Liver (tissue), 9 donors: ENCODE data around the gene SRC. TPM values are rescaled to one million over a fixed set of nuclear protein-coding genes. Genes with fewer than 3 reads are reported as not detected.

ENCODE experiments used
- DNase-seq: peaks from one replicate; pipeline ENCODE4 v3.0.0-alpha.2; 2017; ENCODE audit warnings: low spot score
- H3K27ac ChIP-seq, 2 donors: one replicate each; pipeline ENCODE4 v1.7.0; 2013; ENCODE audit warnings: inconsistent platforms in 2 of 2, low read length in 2 of 2, control low read depth in 1 of 2, low read depth in 1 of 2, mild to moderate bottlenecking in 1 of 2
- H3K27me3 ChIP-seq, 4 donors: one replicate each; pipeline versions ENCODE4 v1.6.1 to v1.7.0; 2013; ENCODE audit warnings: low read length in 3 of 4, inconsistent platforms in 1 of 4, mild to moderate bottlenecking in 1 of 4, moderate library complexity in 1 of 4; ENCODE audit not compliant: control insufficient read depth in 4 of 4, insufficient read depth in 4 of 4
- H3K36me3 ChIP-seq, 4 donors: one replicate each; pipeline versions ENCODE4 v1.6.1 to v1.7.0; 2013; ENCODE audit warnings: low read length in 3 of 4, mild to moderate bottlenecking in 3 of 4, low read depth in 1 of 4, moderate library complexity in 1 of 4; ENCODE audit not compliant: control insufficient read depth in 4 of 4, insufficient read depth in 3 of 4
- H3K4me1 ChIP-seq, 4 donors: one replicate each; pipeline versions ENCODE4 v1.6.1 to v1.7.0; 2013; ENCODE audit warnings: low read length in 3 of 4, mild to moderate bottlenecking in 3 of 4, moderate library complexity in 1 of 4; ENCODE audit not compliant: control insufficient read depth in 4 of 4, insufficient read depth in 4 of 4
- H3K4me3 ChIP-seq, 3 donors: one replicate each; pipeline versions ENCODE4 v1.6.1 to v1.7.0; 2013; ENCODE audit warnings: low read length in 3 of 3, control low read depth in 1 of 3, low read depth in 1 of 3, mild to moderate bottlenecking in 1 of 3
- H3K9ac ChIP-seq, 2 donors: one replicate each; pipeline ENCODE4 v1.7.0; 2013; ENCODE audit warnings: low read length in 2 of 2, mild to moderate bottlenecking in 2 of 2, moderate library complexity in 2 of 2, control low read depth in 1 of 2, low read depth in 1 of 2
- H3K9me3 ChIP-seq, 4 donors: one replicate each; pipeline versions ENCODE4 v1.6.1 to v1.7.0; 2013; ENCODE audit warnings: low read length in 3 of 4; ENCODE audit not compliant: control insufficient read depth in 4 of 4
- FOXA1 ChIP-seq: IDR thresholded peaks from 2 replicates; pipeline ENCODE4 v1.6.1; 2016; ENCODE audit warnings: antibody characterized with exemption
- FOXA2 ChIP-seq: IDR thresholded peaks from 2 replicates; pipeline ENCODE4 v1.6.1; 2016; ENCODE audit warnings: antibody characterized with exemption
- GABPA ChIP-seq, 2 donors: IDR thresholded peaks in 1 of 2; conservative IDR thresholded peaks in 1 of 2; 2 replicates each; pipeline ENCODE4 v1.6.1; 2016; ENCODE audit warnings: antibody characterized with exemption in 2 of 2, mild to moderate bottlenecking in 1 of 2, moderate library complexity in 1 of 2
- HNF4G ChIP-seq: IDR thresholded peaks from 2 replicates; pipeline ENCODE4 v1.6.1; 2016; ENCODE audit warnings: antibody characterized with exemption
- JUND ChIP-seq, 2 donors: IDR thresholded peaks; 2 replicates each; pipeline ENCODE4 v1.6.1; 2016; ENCODE audit warnings: antibody characterized with exemption in 2 of 2
- NR2F2 ChIP-seq: IDR thresholded peaks from 2 replicates; pipeline ENCODE4 v1.6.1; 2016; ENCODE audit warnings: antibody characterized with exemption
- RAD21 ChIP-seq, 2 donors: IDR thresholded peaks; 2 replicates each; pipeline ENCODE4 v1.6.1; 2016; ENCODE audit warnings: antibody characterized with exemption in 2 of 2, mild to moderate bottlenecking in 2 of 2
- RXRA ChIP-seq, 2 donors: IDR thresholded peaks; 2 replicates each; pipeline ENCODE4 v1.6.1; 2017 to 2018; ENCODE audit warnings: antibody characterized with exemption in 2 of 2, mild to moderate bottlenecking in 1 of 2
- SP1 ChIP-seq: IDR thresholded peaks from 2 replicates; pipeline ENCODE4 v1.6.1; 2018; ENCODE audit warnings: antibody characterized with exemption, mild to moderate bottlenecking
- TAF1 ChIP-seq: conservative IDR thresholded peaks from 2 replicates; pipeline ENCODE4 v1.6.1; 2016; ENCODE audit warnings: antibody characterized with exemption, mild to moderate bottlenecking
- YY1 ChIP-seq: IDR thresholded peaks from 2 replicates; pipeline ENCODE4 v1.6.1; 2016; ENCODE audit warnings: antibody characterized with exemption, mild to moderate bottlenecking
- WGBS: extraction: QIAGEN DNeasy Blood & Tissue Kit; methylation state at CpG from one replicate; pipeline ENCODE4 v1.1.7; 2013; 5-methylcytosine and 5-hydroxymethylcytosine counted together
- polyA plus RNA-seq, 2 donors: library from polyadenylated mRNA; stranded (reverse) in 1 of 2; unstranded in 1 of 2; fragments of 200-250 nt in 1 of 2; fragments of >200 nt in 1 of 2; fragmentation: Nextera tagmentation in 1 of 2; extraction: Ambion mirVana in 1 of 2; gene quantifications; one replicate each; pipeline versions ENCODE4 v1.2.1 to v1.2.3, GENCODE V29; 2013 to 2015
- total RNA-seq, 2 donors: library from RNA; depleted of rRNA; stranded (reverse); fragments of >200 nt; gene quantifications; one replicate each; pipeline ENCODE4 v1.2.3, GENCODE V29; 2014
- TF ChIP-seq, protein P1 (sequence below): IDR thresholded peaks from 2 replicates; pipeline ENCODE4 v1.6.1; 2016; ENCODE audit warnings: antibody characterized with exemption, mild to moderate bottlenecking
- TF ChIP-seq, protein P2 (sequence below): IDR thresholded peaks from 2 replicates; pipeline ENCODE4 v1.6.1; 2016; ENCODE audit warnings: antibody characterized with exemption
- TF ChIP-seq, protein P3 (sequence below): IDR thresholded peaks from 2 replicates; pipeline ENCODE4 v1.6.1; 2016; ENCODE audit warnings: antibody characterized with exemption
- TF ChIP-seq, protein P4 (sequence below): IDR thresholded peaks from 2 replicates; pipeline ENCODE4 v1.6.1; 2016; ENCODE audit warnings: antibody characterized with exemption
- TF ChIP-seq, protein P5 (sequence below): fragments of 150-350 bp; IDR thresholded peaks from 2 replicates; pipeline ENCODE4 v1.5.1; 2017; ENCODE audit warnings: improper control_type of control experiment, low read depth, low read length; ENCODE audit not compliant: missing input control
- donor health status: healthy.
- donor health status: healthy.
- donor health status: healthy.
- donor health status: healthy.
- donor health status: healthy.

The SRC gene
- total and polyA plus RNA-seq, 4 donors: 3.3 to 21.2 (median 5.4) TPM

DNA sequence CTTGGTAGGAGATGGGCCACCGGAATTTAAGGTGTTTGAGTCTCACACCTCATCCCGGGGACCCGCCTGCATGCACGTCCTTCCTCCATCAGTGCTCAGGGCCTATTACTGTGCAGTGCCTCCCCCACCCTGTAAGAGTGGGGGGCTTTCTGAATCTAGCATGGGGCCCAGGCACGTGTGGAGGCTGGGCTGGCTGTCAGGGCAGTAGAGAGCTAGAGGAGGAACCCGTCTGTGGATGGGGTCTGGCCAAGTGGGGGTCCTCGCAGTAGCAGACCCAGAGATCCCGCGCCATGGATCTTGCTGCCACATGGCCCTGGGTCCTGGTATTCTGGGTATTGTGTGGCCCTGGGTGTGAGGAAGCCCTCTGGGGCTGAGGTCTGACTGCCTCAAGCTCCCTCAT lies 42.9 kb downstream of the SRC start:
- Histone ChIP-seq H3K27ac (no peak overlapping the region), H3K9me3 (no peaks in the 10 kb centered on the region), H3K36me3 (no peaks in the 10 kb centered on the region), H3K27me3 (no peaks in the 10 kb centered on the region), H3K4me1 (peaks cover 0 to 22% (median 10%) of the 10 kb centered on the region in 4 donors), H3K9ac (no peak overlapping the region), H3K4me3 (no peak overlapping the region)
- TF ChIP-seq RXRA (IDR thresholded peaks at IDR 0.05) (no peak), FOXA2 (no peak), JUND (IDR thresholded peaks at IDR 0.05) (no peak), GABPA (IDR thresholded peaks at IDR 0.05 in 1 of 2, conservative IDR thresholded peaks at IDR 0.05 in 1 of 2) (no peak), FOXA1 (no peak), SP1 (no peak)
- TF ChIP-seq, protein P1, sequence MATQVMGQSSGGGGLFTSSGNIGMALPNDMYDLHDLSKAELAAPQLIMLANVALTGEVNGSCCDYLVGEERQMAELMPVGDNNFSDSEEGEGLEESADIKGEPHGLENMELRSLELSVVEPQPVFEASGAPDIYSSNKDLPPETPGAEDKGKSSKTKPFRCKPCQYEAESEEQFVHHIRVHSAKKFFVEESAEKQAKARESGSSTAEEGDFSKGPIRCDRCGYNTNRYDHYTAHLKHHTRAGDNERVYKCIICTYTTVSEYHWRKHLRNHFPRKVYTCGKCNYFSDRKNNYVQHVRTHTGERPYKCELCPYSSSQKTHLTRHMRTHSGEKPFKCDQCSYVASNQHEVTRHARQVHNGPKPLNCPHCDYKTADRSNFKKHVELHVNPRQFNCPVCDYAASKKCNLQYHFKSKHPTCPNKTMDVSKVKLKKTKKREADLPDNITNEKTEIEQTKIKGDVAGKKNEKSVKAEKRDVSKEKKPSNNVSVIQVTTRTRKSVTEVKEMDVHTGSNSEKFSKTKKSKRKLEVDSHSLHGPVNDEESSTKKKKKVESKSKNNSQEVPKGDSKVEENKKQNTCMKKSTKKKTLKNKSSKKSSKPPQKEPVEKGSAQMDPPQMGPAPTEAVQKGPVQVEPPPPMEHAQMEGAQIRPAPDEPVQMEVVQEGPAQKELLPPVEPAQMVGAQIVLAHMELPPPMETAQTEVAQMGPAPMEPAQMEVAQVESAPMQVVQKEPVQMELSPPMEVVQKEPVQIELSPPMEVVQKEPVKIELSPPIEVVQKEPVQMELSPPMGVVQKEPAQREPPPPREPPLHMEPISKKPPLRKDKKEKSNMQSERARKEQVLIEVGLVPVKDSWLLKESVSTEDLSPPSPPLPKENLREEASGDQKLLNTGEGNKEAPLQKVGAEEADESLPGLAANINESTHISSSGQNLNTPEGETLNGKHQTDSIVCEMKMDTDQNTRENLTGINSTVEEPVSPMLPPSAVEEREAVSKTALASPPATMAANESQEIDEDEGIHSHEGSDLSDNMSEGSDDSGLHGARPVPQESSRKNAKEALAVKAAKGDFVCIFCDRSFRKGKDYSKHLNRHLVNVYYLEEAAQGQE: no peak
- TF ChIP-seq, protein P2, sequence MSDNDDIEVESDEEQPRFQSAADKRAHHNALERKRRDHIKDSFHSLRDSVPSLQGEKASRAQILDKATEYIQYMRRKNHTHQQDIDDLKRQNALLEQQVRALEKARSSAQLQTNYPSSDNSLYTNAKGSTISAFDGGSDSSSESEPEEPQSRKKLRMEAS: no peak
- 94% methylated on average over 9 of the region's 9 CpGs for WGBS
- no peak for DNase-seq

DNA sequence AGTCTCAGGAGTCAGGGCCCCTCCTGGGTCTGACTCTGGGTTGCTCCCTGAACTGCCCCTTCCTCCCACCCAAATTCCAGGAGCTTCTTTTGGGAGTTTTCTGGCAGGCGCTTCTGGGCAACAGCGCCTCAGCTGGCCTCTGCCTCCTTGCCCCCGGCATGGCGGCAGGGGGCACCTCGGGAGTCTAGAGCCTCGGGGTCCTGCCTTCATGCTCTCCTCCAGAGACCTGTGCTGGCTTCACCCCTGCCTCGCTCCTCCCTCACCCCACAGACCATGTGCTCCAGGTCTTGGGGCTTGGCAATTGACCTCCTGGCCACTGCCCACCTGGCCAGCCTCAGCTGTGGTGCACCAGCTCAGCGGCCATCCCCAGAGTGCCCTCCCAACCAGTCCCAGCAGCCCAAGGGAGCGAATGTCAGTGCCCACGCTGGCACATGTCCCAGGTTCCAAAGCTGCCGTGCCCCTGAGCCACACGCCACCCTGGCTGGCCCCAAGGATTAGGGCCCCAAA lies 43.4 kb downstream of the SRC start:
- Histone ChIP-seq H3K27ac (no peak overlapping the region), H3K36me3 (no peaks in the 10 kb centered on the region), H3K4me3 (no peak overlapping the region), H3K4me1 (peaks cover 0 to 21% (median 11%) of the 10 kb centered on the region in 4 donors), H3K9me3 (no peaks in the 10 kb centered on the region), H3K27me3 (no peaks in the 10 kb centered on the region), H3K9ac (no peak overlapping the region)
- no peak for DNase-seq
- TF ChIP-seq, protein P3, sequence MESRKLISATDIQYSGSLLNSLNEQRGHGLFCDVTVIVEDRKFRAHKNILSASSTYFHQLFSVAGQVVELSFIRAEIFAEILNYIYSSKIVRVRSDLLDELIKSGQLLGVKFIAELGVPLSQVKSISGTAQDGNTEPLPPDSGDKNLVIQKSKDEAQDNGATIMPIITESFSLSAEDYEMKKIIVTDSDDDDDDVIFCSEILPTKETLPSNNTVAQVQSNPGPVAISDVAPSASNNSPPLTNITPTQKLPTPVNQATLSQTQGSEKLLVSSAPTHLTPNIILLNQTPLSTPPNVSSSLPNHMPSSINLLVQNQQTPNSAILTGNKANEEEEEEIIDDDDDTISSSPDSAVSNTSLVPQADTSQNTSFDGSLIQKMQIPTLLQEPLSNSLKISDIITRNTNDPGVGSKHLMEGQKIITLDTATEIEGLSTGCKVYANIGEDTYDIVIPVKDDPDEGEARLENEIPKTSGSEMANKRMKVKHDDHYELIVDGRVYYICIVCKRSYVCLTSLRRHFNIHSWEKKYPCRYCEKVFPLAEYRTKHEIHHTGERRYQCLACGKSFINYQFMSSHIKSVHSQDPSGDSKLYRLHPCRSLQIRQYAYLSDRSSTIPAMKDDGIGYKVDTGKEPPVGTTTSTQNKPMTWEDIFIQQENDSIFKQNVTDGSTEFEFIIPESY: no peak
- TF ChIP-seq GABPA (IDR thresholded peaks at IDR 0.05 in 1 of 2, conservative IDR thresholded peaks at IDR 0.05 in 1 of 2) (no peak), RAD21 (IDR thresholded peaks at IDR 0.05) (no peak), SP1 (no peak), NR2F2 (no peak), RXRA (IDR thresholded peaks at IDR 0.05) (no peak), HNF4G (no peak), YY1 (no peak), FOXA2 (no peak), TAF1 (no peak)
- TF ChIP-seq, protein P1: no peak
- TF ChIP-seq, protein P4, sequence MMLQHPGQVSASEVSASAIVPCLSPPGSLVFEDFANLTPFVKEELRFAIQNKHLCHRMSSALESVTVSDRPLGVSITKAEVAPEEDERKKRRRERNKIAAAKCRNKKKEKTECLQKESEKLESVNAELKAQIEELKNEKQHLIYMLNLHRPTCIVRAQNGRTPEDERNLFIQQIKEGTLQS: no peak
- TF ChIP-seq, protein P5, sequence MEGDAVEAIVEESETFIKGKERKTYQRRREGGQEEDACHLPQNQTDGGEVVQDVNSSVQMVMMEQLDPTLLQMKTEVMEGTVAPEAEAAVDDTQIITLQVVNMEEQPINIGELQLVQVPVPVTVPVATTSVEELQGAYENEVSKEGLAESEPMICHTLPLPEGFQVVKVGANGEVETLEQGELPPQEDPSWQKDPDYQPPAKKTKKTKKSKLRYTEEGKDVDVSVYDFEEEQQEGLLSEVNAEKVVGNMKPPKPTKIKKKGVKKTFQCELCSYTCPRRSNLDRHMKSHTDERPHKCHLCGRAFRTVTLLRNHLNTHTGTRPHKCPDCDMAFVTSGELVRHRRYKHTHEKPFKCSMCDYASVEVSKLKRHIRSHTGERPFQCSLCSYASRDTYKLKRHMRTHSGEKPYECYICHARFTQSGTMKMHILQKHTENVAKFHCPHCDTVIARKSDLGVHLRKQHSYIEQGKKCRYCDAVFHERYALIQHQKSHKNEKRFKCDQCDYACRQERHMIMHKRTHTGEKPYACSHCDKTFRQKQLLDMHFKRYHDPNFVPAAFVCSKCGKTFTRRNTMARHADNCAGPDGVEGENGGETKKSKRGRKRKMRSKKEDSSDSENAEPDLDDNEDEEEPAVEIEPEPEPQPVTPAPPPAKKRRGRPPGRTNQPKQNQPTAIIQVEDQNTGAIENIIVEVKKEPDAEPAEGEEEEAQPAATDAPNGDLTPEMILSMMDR: no peak
- WGBS: 94% methylated on average over 12 of the region's 12 CpGs
